ENCODE measurements around the gene LRRC43. TPM values are rescaled to one million over a fixed set of nuclear protein-coding genes. Genes with fewer than 3 reads are reported as not detected.

The LRRC43 gene
- total and polyA plus RNA-seq, 8 donors: 1.3 to 2.2 TPM; not detected in 6

GRCh38 chr12:122139941-122140340 is 43.0 kb upstream of the LRRC43 start:
- no peak for DNase-seq
- Histone ChIP-seq H3K27me3 (no peaks in the 10 kb centered on the region), H3K4me1 (no peaks in the 10 kb centered on the region), H3K9me3 (no peaks in the 10 kb centered on the region), H3K36me3 (peaks cover 68 to 99% (median 97%) of the 10 kb centered on the region in 4 donors), H3K27ac (no peak overlapping the region), H3K4me3 (no peak overlapping the region)
- intact Hi-C loops (cut with DNase I; ENCODE audit: low total_unique reads): no loop called here
- 85 to 94% (median 89%) methylated on average over 8 of the region's 8 CpGs for WGBS, 5 donors
- TF ChIP-seq POLR2A (IDR thresholded peaks at IDR 0.05) (no peak), EP300 (IDR thresholded peaks at IDR 0.05) (no peak), CTCF (IDR thresholded peaks at IDR 0.05) (no peak), POLR2AphosphoS5 (IDR thresholded peaks at IDR 0.05) (no peak)

- Histone ChIP-seq H3K4me1 (no peaks in the 10 kb centered on the region), H3K27ac (no peak overlapping the region), H3K4me3 (no peak overlapping the region), H3K27me3 (no peaks in the 10 kb centered on the region), H3K36me3 (peaks cover 61 to 98% (median 91%) of the 10 kb centered on the region in 4 donors), H3K9me3 (no peaks in the 10 kb centered on the region)
- DNase-seq: no peak
- no peak for TF ChIP-seq EP300 (IDR thresholded peaks at IDR 0.05)
- TF ChIP-seq POLR2A (IDR thresholded peaks at IDR 0.05): no peak
- TF ChIP-seq CTCF (IDR thresholded peaks at IDR 0.05): no peak
- TF ChIP-seq POLR2AphosphoS5 (IDR thresholded peaks at IDR 0.05): no peak
- 89 to 97% (median 96%) methylated on average over 15 to 19 of the region's 19 CpGs for WGBS, 5 donors
- intact Hi-C loops (cut with DNase I; ENCODE audit: low total_unique reads): no loop called here
Measured at GRCh38 chr12:122140467-122141257, 42.3 kb upstream of the LRRC43 start.

GRCh38 chr12:122141911-122142725 is 40.8 kb upstream of the LRRC43 start:
- Histone ChIP-seq H3K36me3 (peaks cover 59 to 96% (median 78%) of the 10 kb centered on the region in 4 donors), H3K27ac (no peak overlapping the region), H3K4me3 (no peak overlapping the region), H3K27me3 (no peaks in the 10 kb centered on the region), H3K4me1 (no peaks in the 10 kb centered on the region), H3K9me3 (no peaks in the 10 kb centered on the region)
- WGBS, 5 donors: 81 to 90% (median 89%) methylated on average over 15 to 21 of the region's 21 CpGs
- intact Hi-C loops (cut with DNase I; ENCODE audit: low total_unique reads): no loop called here
- no peak for TF ChIP-seq POLR2AphosphoS5 (IDR thresholded peaks at IDR 0.05)
- TF ChIP-seq POLR2A (IDR thresholded peaks at IDR 0.05): no peak
- no peak for TF ChIP-seq CTCF (IDR thresholded peaks at IDR 0.05)
- no peak for TF ChIP-seq EP300 (IDR thresholded peaks at IDR 0.05)
- DNase-seq: no peak

GRCh38 chr12:122142857-122143256 is 40.1 kb upstream of the LRRC43 start:
- H3K4me1 ChIP-seq: no peaks in the 10 kb centered on the region
- TF ChIP-seq POLR2A (IDR thresholded peaks at IDR 0.05) (no peak), POLR2AphosphoS5 (IDR thresholded peaks at IDR 0.05) (no peak), EP300 (IDR thresholded peaks at IDR 0.05) (no peak), CTCF (IDR thresholded peaks at IDR 0.05) (no peak)
- no peaks in the 10 kb centered on the region for H3K27me3 ChIP-seq
- DNase-seq: no peak
- intact Hi-C loops (cut with DNase I; ENCODE audit: low total_unique reads): no loop called here
- H3K4me3 ChIP-seq: no peak overlapping the region
- peaks cover 55 to 96% (median 73%) of the 10 kb centered on the region in 4 donors for H3K36me3 ChIP-seq
- no peak overlapping the region for H3K27ac ChIP-seq
- H3K9me3 ChIP-seq: no peaks in the 10 kb centered on the region
- WGBS, 5 donors: 55 to 80% (median 68%) methylated on average over 1 to 6 of the region's 6 CpGs
